Stimulated activated naive CD8-positive, alpha-beta T cell treated with anti-CD3 and anti-CD28 coated beads, Interleukin-15, amount 100 ng/mL, for 72 hours (primary cell): ENCODE data around the gene ATP2A3.

Experiments
- ATAC-seq: fragments of 150-1000 bp; cut with Tn5 transposase; 2 replicates; pipeline ENCODE4 v1.10.0; 2021; ENCODE audit warnings: mild to moderate bottlenecking, moderate library complexity
- DNase-seq, 2 donors: peaks; one replicate each; pipeline ENCODE4 v3.0.0; 2021 to 2022
- H3K27ac Mint-ChIP-seq, 2 donors: one replicate each; pipeline ENCODE4 v1.8.0; 2022; ENCODE audit warnings: mild to moderate bottlenecking in 2 of 2, mixed read lengths in 2 of 2, moderate library complexity in 2 of 2
- H3K27me3 Mint-ChIP-seq: one replicate; pipeline ENCODE4 v1.8.0; 2022; ENCODE audit warnings: mixed read lengths
- H3K4me1 Mint-ChIP-seq: one replicate; pipeline ENCODE4 v1.8.0; 2022; ENCODE audit warnings: mild to moderate bottlenecking, mixed read lengths
- H3K4me3 Mint-ChIP-seq, 2 donors: one replicate each; pipeline ENCODE4 v1.8.0; 2022; ENCODE audit warnings: mild to moderate bottlenecking in 2 of 2, mixed read lengths in 2 of 2, moderate library complexity in 1 of 2
- H3K9me3 Mint-ChIP-seq, 2 donors: one replicate each; pipeline ENCODE4 v1.8.0; 2022; ENCODE audit warnings: mixed read lengths in 2 of 2

ATP2A3 gene

DNA sequence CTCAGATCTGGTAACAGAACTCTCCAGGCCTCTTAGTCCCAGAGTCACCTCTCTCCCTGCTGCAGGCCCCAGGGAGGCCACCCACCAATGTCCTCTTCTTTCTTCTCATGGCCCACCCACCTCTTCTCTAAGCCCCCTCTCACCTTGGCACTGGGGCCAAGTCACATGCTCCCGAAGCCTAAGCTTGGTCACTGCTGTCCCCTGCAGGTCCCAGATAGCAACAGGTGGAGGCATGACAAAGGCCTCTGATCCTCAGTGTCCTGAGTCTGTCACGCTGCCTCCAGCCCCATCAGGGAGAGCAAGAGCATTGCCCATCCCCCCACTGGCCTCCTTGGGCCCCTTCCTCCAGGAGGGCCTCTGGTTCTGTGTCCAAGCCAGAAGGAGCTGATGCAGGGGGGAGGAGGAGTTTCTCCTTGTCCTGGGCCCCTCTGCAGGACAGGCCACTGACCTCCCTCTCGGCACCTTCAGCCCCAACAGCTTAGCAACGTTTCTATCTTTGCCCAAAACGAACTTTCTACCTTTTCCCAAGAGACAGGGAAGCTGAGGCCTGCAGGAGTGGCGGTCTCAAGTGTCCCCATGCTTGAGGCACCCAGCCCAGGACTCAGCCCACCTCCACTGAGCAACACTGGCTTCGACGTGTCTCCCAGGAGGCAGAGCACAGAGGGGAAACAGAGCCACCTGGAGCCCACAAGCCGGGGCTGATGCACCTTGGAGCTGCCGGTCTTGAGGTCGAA is 56.6 kb downstream of the ATP2A3 start:
- ATAC-seq (no peak), DNase-seq (no peak)
- no peaks in the 10 kb centered on the region for H3K9me3 Mint-ChIP-seq
- H3K27ac Mint-ChIP-seq: peak overlapping the region in 1 of 2 donors; percentile 62
- no peaks in the 10 kb centered on the region for H3K27me3 Mint-ChIP-seq
- no peak overlapping the region for H3K4me3 Mint-ChIP-seq
- H3K4me1 Mint-ChIP-seq: peaks cover 30% of the 10 kb centered on the region

DNA sequence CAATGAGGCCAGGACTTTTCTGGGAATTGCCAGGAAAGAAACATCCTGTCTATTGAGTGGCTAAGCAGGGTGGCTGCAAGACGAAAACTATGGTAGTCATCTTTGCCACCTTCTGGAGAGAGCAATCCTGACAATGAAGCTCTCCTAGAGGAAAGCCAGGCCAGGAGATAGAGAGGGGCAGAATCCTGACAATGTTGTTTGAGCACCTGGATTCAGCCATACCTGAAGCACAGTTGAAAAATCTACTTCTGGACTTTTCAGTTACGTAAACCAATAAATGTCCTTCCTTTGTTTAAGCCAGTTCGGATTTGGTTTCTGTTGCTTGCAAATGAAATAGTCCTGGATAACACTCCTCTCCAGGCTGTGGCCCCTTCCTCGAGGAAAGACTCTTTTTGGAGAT is 57.4 kb downstream of the ATP2A3 start:
- Mint-ChIP-seq H3K27me3 (no peaks in the 10 kb centered on the region), H3K9me3 (no peaks in the 10 kb centered on the region), H3K27ac (no peak overlapping the region), H3K4me1 (peaks cover 25% of the 10 kb centered on the region), H3K4me3 (no peak overlapping the region)
- DNase-seq (no peak), ATAC-seq (no peak)

DNA sequence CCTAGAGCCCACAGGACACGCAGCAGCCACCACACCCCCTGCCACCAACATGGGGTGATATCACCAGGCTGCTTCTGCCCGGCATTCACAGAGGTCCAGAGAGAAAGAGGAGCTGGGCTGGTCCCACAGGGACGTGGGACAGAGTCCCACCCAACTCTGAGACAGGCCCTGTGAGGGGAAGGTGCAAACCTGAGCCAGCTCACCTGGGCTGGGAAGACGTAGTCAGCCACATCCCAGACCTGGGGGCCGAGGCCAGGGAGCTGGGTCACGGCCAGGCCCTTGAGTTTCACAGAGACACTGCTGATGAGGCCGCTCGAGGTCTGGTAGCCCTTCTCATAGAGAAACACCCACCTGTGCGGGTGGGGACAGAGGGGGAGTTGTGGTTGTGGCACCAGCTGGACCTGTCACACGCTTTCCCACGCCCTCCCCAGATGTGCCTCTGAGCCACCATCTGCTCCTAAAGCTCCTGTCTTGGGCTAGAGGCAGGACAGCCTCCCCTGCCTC is 59.2 kb downstream of the ATP2A3 start:
- DNase-seq (no peak), ATAC-seq (no peak)
- Mint-ChIP-seq H3K27me3 (no peaks in the 10 kb centered on the region), H3K4me1 (peaks cover 7% of the 10 kb centered on the region), H3K4me3 (no peak overlapping the region), H3K27ac (no peak overlapping the region), H3K9me3 (no peaks in the 10 kb centered on the region)

DNA sequence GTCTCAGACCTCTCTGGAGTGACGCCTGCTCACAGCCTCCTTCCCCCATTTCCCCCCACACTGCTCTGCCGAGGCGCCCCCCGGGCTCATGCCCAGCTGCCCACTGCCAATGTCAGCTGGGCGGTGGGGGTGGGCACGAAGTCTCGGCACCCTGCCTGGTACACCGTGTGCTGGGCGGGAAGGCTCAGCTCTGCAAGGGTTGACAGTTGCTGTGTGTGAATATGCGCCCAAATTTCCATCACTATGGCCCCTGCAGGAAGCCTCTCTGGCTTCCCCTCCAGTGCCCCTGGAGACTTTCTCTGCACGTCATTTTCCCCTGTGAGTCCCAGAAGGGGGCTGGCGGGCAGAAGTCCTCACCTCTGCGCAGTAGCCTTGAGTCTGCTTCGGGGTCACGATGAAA is 59.7 kb downstream of the ATP2A3 start:
- H3K27me3 Mint-ChIP-seq: no peaks in the 10 kb centered on the region
- ATAC-seq: no peak
- no peaks in the 10 kb centered on the region for H3K9me3 Mint-ChIP-seq
- H3K27ac Mint-ChIP-seq: no peak overlapping the region
- no peak for DNase-seq
- H3K4me3 Mint-ChIP-seq: no peak overlapping the region
- peaks cover 6% of the 10 kb centered on the region for H3K4me1 Mint-ChIP-seq

DNA sequence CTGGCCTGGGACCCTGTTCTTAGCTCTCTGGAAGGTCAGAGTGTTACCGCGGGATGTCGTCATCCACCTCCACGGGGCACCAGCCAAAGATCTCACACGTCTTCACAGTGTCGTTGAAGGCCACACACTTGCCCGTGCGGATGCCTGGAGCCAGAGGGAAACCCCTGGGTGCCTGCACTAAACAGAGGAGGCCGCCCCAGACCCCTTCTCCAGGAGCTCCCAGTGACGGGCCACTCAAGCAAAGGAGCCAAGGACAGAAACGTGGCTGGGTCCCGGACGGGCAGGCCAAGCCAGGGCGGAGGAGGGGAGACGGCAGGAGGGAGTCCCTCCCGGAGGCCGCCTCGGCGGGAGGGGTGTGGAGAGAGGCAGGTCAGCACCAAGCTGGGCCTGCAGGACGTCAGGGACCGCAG is 60.4 kb downstream of the ATP2A3 start:
- H3K27me3 Mint-ChIP-seq: no peaks in the 10 kb centered on the region
- DNase-seq (no peak), ATAC-seq (peak; percentile 28)
- H3K4me1 Mint-ChIP-seq: peaks cover 6% of the 10 kb centered on the region
- H3K27ac Mint-ChIP-seq: no peak overlapping the region
- H3K9me3 Mint-ChIP-seq: no peaks in the 10 kb centered on the region
- H3K4me3 Mint-ChIP-seq: no peak overlapping the region

DNA sequence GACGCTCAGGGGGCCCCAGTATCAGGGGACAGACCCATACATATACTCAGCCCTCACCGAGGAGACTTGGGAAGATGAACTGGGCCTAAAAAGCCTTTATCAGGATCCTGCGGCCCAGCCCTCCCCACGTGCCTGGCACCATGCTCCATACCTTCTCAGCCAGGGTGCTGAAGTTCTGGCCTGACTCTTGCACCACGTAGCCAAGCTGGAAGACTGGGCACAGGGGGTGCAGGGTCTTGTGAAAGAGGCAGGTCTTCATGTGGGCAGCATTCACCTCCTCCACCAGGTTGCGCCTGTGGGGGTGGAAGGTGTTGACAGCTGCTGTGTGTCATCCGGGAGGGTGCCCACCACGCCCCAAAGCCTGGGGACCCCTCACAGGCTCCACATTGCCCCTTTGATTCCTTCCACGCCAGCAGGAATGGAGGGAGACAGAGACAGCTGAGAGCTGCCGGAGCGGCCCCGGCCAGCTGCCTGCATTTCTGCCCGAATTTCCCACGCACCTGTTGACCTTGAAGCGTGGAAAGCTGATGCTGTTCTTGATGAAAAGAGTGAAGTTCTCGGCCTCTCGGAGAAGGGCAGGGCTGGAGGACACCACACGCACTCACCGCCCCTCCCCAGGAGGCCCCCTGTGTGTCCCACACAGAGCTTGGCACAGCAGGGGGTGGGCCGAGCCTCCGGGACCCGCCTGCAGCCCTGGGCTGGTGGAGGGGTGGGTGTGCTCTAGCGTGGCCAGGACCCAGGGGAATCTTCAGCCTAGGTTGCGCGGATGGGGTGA is 61.0 kb downstream of the ATP2A3 start:
- DNase-seq: no peak
- Mint-ChIP-seq H3K9me3 (no peaks in the 10 kb centered on the region), H3K27ac (no peak overlapping the region), H3K27me3 (no peaks in the 10 kb centered on the region), H3K4me3 (no peak overlapping the region), H3K4me1 (peaks cover 6% of the 10 kb centered on the region)
- peak; percentile 37 for ATAC-seq

DNA sequence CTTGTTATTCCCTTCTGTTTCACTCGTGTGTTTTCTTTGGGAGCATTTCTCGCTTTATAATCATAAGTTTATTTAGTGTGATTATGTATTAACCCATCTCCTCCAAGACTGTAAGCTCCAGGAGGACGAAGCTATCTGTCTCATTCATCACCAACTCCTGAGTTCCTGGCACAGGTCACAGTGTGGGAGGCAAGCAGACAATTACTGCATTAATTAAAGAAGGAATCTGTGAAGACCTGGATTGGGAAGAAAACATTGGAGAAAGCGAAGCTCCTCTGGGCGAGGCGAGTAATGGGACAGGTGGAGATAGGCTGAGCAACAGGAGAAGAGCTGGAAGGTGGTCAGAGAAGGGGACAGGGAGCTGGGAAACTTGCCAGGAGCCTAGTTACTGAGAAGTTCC is 63.6 kb downstream of the ATP2A3 start:
- DNase-seq: no peak
- Mint-ChIP-seq H3K9me3 (no peaks in the 10 kb centered on the region), H3K27me3 (no peaks in the 10 kb centered on the region), H3K4me1 (no peaks in the 10 kb centered on the region), H3K4me3 (no peak overlapping the region), H3K27ac (no peak overlapping the region)
- no peak for ATAC-seq

DNA sequence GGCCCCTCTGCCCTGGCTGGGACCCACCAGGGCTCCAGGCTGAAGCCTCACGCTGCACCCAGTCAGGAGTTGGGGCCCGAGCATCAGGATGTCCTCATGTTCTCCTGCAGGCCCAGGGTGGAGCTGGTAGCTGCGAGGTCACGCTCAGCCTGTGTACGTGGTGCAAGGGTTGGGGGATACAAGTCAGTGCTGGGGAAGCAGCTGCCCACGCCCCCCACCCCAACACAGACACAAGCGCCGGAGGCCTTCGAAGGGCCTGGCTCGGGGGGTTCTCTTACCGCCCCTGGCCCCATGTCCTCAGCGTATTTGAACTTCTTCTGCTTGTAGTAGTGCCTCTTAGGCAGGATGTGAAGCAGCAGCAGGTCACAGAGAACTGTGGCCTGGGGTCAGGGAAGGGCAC is 66.5 kb downstream of the ATP2A3 start:
- Mint-ChIP-seq H3K27ac (no peak overlapping the region), H3K9me3 (no peaks in the 10 kb centered on the region), H3K4me1 (peaks cover 14% of the 10 kb centered on the region), H3K4me3 (no peak overlapping the region), H3K27me3 (no peaks in the 10 kb centered on the region)
- ATAC-seq (no peak), DNase-seq (no peak)

DNA sequence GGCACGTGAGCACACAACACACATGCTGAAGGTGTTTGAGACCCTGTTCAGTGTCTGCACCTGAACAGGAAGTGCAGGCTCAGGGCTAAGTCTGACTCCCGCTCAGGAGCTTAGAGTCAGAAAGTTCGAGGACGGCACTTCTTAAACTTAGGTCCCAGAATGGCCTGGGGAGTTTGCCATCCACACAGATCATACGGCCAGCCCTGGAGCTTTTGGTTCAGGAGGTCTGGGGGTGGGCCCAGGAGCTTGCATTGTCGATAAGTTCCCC is 67.3 kb downstream of the ATP2A3 start:
- H3K9me3 Mint-ChIP-seq: no peaks in the 10 kb centered on the region
- peak overlapping the region in 1 of 2 donors; percentile 95 for H3K27ac Mint-ChIP-seq
- ATAC-seq (no peak), DNase-seq (no peak)
- peaks cover 18% of the 10 kb centered on the region for H3K4me1 Mint-ChIP-seq
- H3K4me3 Mint-ChIP-seq: no peak overlapping the region
- no peaks in the 10 kb centered on the region for H3K27me3 Mint-ChIP-seq

DNA sequence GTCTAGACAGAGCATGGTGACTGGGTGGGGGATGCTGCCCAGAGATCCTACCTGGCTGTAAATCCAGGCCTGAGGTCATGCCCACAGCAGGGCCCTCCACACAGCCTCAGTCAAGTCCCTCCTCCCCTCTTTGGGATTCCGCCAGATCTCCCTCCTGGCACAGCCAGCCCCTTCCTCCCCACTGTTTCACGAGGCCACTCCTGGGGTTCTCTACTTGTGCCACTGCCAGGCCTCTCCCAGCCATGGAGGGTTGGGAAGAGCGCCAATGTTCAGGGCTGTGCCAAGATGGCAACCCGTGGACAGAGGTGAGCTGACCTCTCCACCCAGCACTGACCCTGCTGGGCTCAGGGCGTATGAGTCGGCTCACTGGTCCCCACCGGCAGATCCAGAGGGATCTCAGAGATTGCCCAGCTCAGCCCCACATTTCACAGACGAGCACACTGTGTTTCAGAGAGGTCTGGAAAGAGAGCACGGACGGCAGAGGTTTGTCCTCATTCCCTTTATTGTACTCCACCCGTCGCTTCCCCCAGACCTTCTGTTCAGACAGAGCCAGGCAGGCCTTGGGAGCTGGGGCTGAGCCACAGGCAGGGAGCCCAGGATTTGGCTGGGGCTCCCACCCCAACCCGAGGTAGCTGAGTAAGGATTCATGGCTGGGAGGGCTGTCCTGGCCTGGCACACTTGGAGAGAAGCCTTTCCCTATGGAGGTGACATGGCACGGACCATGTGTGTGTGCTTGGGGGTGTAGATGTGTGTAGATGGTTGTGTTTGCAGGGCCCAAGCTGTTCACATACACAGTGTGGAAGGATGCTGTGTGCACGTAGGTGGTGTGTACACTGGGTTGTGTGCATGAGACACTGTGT is 67.9 kb downstream of the ATP2A3 start:
- H3K4me1 Mint-ChIP-seq: peaks cover 24% of the 10 kb centered on the region
- no peaks in the 10 kb centered on the region for H3K27me3 Mint-ChIP-seq
- H3K4me3 Mint-ChIP-seq: no peak overlapping the region
- peak overlapping the region in 1 of 2 donors; percentile 95 for H3K27ac Mint-ChIP-seq
- no peak for DNase-seq
- no peak for ATAC-seq
- no peaks in the 10 kb centered on the region for H3K9me3 Mint-ChIP-seq

DNA sequence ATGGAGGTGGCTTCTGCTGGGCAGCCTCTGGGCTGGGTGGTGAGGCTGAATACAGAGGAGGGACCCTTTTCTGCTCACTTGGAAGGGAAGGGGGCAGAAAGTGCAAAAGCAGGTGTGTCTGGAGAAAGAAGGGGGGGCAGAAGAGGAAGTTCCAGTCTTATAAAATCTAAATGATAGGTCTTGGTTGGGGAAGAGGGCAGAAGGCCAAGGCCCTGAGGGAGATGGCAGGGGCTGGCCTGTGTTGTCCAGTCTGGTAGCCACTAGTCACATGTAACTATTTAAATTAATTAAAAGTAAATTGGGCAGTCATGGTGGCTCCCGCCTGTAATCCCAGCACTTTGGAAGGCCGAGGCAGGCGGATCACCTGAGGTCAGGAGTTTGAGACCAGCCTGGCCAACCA is 68.9 kb downstream of the ATP2A3 start:
- peaks cover 33% of the 10 kb centered on the region for H3K4me1 Mint-ChIP-seq
- ATAC-seq: no peak
- H3K27me3 Mint-ChIP-seq: no peaks in the 10 kb centered on the region
- peak overlapping the region in 1 of 2 donors; percentile 23 for H3K27ac Mint-ChIP-seq
- no peak overlapping the region for H3K4me3 Mint-ChIP-seq
- no peak for DNase-seq
- H3K9me3 Mint-ChIP-seq: no peaks in the 10 kb centered on the region

DNA sequence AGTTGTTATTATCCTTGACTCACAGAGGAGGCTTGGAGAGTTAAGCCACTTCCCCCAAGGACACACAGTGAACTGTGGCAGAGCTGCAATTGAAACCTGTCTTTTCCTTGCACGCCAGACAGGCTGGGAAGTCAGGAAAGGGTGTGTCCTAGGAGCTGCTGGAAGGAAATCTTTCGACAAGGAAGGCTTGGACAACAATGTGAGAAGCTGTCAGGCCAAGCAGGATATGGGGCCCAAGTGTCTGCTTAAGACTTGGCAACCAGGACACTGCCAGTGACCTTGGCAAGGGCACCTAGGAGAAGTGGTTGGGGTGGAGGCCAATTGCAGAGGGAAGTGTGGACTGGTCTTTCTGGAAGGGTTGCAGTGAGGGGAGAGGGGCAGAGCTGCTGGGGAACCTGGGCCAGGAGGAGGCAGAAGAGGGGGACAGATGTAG is 69.3 kb downstream of the ATP2A3 start:
- no peak for DNase-seq
- H3K27me3 Mint-ChIP-seq: no peaks in the 10 kb centered on the region
- no peak overlapping the region for H3K4me3 Mint-ChIP-seq
- no peak for ATAC-seq
- H3K9me3 Mint-ChIP-seq: no peaks in the 10 kb centered on the region
- peak overlapping the region in 1 of 2 donors; percentile 20 for H3K27ac Mint-ChIP-seq
- peaks cover 38% of the 10 kb centered on the region for H3K4me1 Mint-ChIP-seq

DNA sequence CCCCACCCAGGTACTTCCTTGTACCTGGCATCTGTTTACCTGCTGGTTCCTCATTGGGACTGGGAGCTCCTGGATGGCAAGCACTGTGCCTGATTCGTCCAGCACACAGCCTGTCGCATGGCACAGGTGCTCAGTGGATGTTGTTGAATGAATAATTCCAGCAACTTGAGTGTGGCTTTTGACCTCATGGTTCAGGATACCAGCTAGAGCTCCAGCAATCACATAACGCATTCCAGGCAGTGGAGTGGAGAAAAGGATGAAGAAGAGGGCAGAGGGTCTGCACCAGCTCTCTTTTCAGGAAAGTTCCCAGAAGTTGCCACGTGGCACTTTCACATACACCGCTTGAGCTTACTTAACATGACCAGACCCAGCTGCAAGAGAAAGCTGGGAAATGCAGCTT is 70.0 kb downstream of the ATP2A3 start:
- H3K4me1 Mint-ChIP-seq: peaks cover 38% of the 10 kb centered on the region
- H3K9me3 Mint-ChIP-seq: no peaks in the 10 kb centered on the region
- no peak for DNase-seq
- no peak for ATAC-seq
- no peaks in the 10 kb centered on the region for H3K27me3 Mint-ChIP-seq
- H3K27ac Mint-ChIP-seq: no peak overlapping the region
- H3K4me3 Mint-ChIP-seq: peak overlapping the region; percentile 90

DNA sequence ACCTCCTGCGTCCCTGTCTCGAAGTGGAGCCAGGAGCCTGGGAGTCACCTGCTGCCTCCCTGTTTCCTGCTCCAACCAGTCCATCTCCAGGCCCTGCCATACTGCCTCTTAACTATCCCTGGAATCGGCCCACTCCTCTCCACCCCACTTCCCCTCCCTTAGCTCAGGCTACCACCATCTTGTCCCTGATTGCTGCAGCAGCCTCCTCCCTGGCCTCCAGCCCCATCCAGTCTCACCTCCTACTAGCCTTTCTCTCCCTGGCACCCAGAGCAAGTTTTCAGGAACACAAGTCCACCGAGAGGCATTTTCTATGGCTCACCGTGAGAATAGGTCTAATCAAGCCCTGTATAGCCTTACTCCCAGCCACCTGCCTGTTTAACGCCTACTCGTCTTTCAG is 70.5 kb downstream of the ATP2A3 start:
- Mint-ChIP-seq H3K4me1 (peaks cover 38% of the 10 kb centered on the region), H3K27ac (peak overlapping the region; percentile 87 to 93), H3K4me3 (peak overlapping the region; percentile 90), H3K9me3 (no peaks in the 10 kb centered on the region), H3K27me3 (no peaks in the 10 kb centered on the region)
- ATAC-seq (no peak), DNase-seq (no peak)

DNA sequence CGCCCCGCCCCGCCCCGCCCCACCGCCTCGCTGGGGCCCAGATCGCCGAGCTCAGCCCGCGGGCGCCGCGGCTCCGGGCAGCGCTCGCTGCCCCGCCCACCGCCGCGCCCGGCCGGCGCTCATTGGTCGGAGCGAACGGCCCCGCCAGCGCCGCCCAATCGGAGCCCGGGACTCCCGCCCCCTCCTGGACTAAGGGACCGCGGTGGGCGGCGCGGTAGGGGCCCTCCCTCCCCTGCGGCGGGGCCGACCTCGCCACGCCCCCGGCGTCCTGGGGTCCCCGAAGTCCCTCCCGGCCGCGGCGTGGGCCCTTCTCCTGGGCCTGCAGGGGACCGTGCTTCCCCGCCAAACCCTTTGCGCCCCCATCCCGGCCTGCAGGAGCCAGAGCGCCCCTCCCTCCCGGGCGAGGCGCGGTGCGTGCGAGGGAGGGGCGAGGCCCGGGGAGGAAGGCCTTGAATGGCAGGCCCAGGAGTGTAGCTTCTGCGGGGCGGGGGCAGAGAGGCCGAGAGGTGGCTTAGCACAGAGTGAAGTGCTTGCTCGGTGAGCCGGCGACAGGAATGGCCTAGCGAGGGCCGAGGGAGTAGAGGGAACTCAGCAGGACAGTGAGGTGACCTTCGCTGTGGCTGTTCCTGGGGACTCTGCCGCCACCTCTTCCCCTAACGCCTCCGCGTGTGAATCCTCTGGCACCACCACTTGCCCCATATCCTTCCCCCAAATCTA is 71.1 kb downstream of the ATP2A3 start, which contains the start of gene CAMKK1:
Gene CAMKK1, minus strand, starts transcription at position 51 of the 717 bp plus-strand sequence. CDS start 7,366 bp downstream, outside the sequence.
- H3K27ac Mint-ChIP-seq: peak within 1 kb of the TSS; percentile 87 to 93
- H3K4me3 Mint-ChIP-seq: peak within 1 kb of the TSS; percentile 90
- DNase-seq (peak; percentile 89 to 91), ATAC-seq (peak; percentile 89)
- H3K9me3 Mint-ChIP-seq: no peaks in the 10 kb centered on the region
- H3K4me1 Mint-ChIP-seq: peaks cover 43% of the 10 kb centered on the region
- H3K27me3 Mint-ChIP-seq: no peaks in the 10 kb centered on the region
